Measurements from ENCODE around the gene MALRD1. TPM values are rescaled to one million over a fixed set of nuclear protein-coding genes. Genes with fewer than 3 reads are reported as not detected.

MALRD1 gene
- total RNA-seq, 2 donors from 2014 or later = not detected

DNA sequence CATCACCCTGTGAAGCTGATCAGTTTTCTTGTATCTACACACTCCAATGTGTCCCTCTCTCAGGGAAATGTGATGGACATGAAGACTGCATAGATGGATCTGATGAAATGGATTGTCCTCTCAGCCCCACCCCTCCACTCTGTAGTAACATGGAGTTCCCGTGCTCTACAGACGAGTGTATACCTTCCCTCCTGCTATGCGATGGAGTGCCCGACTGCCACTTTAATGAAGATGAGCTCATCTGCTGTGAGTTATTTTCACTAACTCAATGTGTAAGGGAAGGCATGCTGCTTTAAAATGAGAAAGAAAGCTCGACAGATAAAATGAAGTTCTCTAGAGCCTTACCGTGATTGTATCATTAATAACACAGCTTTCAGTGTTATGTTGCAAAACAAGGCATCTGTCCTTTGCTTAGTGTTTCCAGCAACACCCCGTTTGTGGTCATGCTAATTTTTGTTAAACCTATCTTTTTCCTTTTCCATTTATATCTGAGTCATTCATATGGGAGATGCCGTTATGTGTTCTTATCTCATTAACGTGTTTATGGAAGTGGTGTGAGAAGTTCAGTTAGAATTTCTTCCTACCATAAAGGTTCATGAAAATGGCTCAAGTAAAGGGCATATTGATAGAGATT, 546.7 kb downstream of the MALRD1 start:
- Mint-ChIP-seq H3K27ac (no peak overlapping the region), H3K9me3 (peaks cover 15 to 18% of the 10 kb centered on the region in 2 donors), H3K36me3 (no peaks in the 10 kb centered on the region)
- ATAC-seq (no peak), DNase-seq (ENCODE audit: low spot score in 2 of 2) (no peak)

DNA sequence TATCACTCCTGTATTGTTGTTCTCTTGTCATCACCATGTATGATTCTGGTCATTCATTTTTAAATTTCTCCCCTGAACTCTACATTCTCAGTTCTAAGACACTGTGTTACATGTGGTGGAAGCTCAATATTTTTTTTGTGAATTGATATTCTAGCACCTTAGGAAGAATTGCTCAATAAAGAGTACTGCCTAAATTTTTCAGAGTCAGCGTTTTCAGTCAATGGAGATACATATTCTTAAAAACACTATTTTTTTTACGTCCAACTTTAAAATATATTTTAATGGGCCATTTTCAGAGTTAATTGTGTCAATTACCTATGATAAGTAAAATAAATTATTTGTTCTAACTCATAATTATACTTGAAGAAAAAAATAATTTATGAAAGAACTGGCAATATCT, 557.2 kb downstream of the MALRD1 start:
- ATAC-seq (no peak), DNase-seq (ENCODE audit: low spot score in 2 of 2) (no peak)
- no peak overlapping the region for H3K27ac Mint-ChIP-seq
- H3K9me3 Mint-ChIP-seq = peaks cover 0 to 9% of the 10 kb centered on the region in 2 donors
- H3K36me3 Mint-ChIP-seq = no peaks in the 10 kb centered on the region

DNA sequence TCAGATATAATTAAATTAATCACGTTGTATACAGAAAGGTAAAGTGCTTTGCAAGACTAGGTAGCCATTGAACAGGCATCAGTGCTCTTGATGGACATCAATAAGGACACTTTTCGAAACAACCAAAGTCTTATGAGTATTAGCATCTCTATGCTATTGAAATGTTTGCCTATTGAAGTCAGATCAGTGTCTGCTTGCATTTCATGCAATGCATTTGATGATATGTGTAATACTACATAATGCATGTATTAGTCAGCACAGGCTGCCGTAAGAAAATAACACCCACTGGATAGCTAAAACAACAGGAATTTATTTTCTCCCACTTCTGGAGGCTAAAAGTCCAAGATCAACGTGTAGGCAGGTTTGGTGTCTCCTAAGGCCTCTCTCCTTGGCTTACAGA, 558.4 kb downstream of the MALRD1 start:
- H3K9me3 Mint-ChIP-seq = peaks cover 4 to 14% of the 10 kb centered on the region in 2 donors
- ATAC-seq = no peak
- no peak for DNase-seq (ENCODE audit: low spot score in 2 of 2)
- no peaks in the 10 kb centered on the region for H3K36me3 Mint-ChIP-seq
- no peak overlapping the region for H3K27ac Mint-ChIP-seq

DNA sequence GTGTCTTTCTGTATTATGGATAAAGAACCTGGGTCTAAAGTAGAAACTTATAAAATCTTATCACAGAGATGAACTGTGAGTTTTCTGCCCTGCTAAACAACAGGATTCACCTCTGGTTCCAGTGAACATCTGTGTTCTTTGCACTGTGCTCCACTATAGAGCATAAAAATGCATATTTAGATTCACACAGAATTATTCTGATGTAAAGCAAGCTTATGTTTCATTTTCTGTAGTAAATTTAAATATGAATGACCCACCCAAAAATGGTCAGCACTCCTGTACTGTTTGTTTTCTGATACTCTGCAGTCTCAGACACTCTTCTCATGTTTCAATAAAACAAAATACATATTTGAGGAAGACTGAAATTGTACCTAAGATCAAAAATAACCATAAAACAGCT, 563.2 kb downstream of the MALRD1 start:
- DNase-seq (ENCODE audit: low spot score in 2 of 2) (no peak), ATAC-seq (no peak)
- no peaks in the 10 kb centered on the region for H3K36me3 Mint-ChIP-seq
- peaks cover 4 to 10% of the 10 kb centered on the region in 2 donors for H3K9me3 Mint-ChIP-seq
- H3K27ac Mint-ChIP-seq = no peak overlapping the region

DNA sequence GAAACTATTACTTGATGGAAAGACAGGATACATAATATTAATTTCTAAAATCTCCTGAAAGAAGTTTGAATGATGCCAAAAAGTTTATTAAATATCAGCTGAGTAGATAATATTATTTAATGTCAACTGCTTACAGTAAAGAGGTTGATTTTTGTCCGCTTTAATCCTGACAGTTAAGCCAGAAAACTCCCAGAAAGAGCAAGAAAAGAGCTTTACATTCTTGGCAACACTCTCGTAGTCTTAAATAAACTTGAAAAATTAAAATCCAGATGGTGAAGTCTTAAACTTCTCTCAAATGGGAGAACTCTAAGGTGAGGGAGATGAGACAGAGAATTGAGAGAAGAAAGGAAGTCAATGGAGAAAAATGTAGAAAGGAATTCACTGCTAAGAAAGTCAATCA, 568.4 kb downstream of the MALRD1 start:
- ATAC-seq (no peak), DNase-seq (ENCODE audit: low spot score in 2 of 2) (no peak)
- Mint-ChIP-seq H3K27ac (no peak overlapping the region), H3K9me3 (peaks cover 5 to 12% of the 10 kb centered on the region in 2 donors), H3K36me3 (no peaks in the 10 kb centered on the region)

DNA sequence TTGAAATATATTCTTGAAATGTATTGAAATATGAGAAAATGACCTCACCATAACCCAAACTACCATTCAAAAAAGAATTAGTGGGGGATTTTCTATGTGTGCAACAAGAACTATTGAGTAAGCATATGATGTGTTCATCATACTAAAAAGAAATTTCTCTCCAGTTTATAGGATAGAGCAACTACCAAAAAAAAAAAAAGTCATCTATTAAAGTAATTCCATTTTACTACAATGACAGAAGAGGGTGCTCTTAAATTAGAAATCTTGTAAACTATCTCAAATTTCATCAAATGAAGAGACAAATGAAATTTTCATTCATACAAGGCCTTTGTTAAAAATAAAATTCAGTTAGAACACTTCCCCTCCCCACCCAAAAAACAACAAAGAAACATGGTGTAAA, 572.2 kb downstream of the MALRD1 start:
- no peak overlapping the region for H3K27ac Mint-ChIP-seq
- no peak for ATAC-seq
- DNase-seq (ENCODE audit: low spot score in 2 of 2) = no peak
- H3K9me3 Mint-ChIP-seq = peaks cover 5 to 7% of the 10 kb centered on the region in 2 donors
- H3K36me3 Mint-ChIP-seq = no peaks in the 10 kb centered on the region

DNA sequence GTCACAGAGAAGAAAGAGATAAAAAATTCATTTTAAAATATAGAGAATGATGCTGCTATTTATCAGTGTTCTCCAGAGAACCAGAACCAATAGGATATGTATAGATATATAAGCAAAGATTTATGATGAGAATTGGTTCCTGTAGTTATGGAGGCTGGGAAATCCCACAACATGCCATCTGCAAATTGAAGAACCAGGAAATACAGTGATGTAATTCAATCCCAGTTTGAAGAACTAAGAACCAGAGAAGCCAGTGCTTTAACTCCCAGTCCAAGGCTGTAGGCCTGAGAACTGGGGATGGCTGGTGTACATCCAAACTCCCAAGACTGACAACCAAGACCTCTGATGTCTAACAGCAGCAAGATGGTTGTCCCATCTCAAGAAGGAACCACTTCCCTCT, 574.7 kb downstream of the MALRD1 start:
- Mint-ChIP-seq H3K36me3 (no peaks in the 10 kb centered on the region), H3K27ac (no peak overlapping the region), H3K9me3 (peaks cover 5 to 7% of the 10 kb centered on the region in 2 donors)
- DNase-seq (ENCODE audit: low spot score in 2 of 2) (no peak), ATAC-seq (no peak)

DNA sequence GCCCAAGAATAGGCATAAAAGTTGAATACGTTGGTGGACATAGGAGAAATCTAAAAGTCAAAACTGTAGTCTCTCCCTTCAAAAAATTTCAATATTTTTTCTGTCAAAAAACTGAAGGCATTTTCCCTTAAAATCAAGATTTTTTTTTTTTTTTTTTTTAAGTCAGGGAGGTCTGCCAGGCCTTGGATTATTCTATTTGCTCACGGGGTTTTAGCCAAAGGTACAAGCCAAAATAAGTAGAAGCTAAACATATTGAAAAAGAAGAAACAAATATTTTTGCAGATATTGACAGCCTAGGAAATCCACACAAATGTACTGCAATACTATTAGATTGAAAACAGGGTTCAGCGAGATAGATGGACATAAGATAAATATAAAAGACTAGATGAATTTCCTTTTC, 577.6 kb downstream of the MALRD1 start:
- DNase-seq (ENCODE audit: low spot score in 2 of 2) (no peak), ATAC-seq (no peak)
- no peaks in the 10 kb centered on the region for H3K36me3 Mint-ChIP-seq
- H3K9me3 Mint-ChIP-seq = peaks cover 0 to 4% of the 10 kb centered on the region in 2 donors
- H3K27ac Mint-ChIP-seq = no peak overlapping the region

DNA sequence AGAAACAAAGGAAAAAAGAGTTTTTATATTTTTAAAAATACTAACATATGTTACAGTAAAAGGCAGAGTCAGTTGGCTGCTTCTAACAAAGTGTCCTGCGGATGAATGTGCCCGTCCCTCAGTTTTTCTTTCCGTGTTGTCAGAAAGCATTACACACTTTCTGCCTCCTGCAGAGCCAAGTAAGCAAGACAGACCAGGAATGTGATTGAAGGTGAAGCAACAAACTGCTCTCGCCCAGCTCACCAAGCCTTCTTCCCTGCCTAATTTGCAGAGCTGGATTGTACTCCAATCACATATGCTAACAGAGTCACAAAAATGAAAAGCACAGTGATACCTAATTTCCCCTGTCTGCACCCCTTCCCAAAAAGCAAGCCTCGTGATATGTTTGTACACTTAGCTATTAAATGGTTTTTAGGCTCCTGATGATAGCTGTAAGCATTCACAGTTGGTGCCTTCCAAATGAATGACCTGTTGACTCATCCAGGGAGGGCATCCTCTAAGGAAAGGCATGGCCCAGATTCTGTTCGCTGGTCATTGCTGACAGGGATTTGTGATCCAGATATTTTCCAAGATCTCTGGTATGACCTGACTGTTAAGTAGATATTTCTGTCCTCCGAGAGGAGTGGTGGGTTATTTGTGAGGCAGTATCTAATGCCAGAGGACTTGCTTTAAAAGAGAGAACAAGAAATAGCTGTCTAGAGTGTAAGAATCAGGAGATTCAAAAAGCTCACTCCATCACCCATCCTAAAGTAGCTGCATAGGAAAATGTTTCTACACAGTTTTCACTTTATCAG, 580.4 kb downstream of the MALRD1 start:
- H3K9me3 Mint-ChIP-seq = peaks cover 0 to 4% of the 10 kb centered on the region in 2 donors
- no peaks in the 10 kb centered on the region for H3K36me3 Mint-ChIP-seq
- ATAC-seq = no peak
- no peak overlapping the region for H3K27ac Mint-ChIP-seq
- DNase-seq (ENCODE audit: low spot score in 2 of 2) = no peak

DNA sequence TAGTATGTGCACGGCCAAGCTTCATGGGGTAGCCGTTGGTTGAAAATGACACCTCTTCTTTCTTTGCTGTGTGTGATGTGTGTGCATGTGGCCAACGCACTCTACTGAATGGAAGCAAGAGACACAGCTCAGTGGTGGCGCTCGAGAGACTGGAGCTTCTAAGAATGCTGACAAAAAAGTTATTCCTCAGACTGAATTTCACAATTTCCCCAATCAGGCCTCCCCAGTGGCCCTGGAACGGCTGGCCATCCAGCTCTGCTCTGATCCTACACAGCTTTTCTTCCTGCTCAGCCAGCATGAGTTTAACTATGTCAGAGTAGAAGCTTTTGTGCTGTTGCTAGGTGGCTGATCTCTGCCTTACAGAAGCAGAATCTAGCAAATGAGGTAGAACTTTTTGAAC, 581.0 kb downstream of the MALRD1 start:
- H3K9me3 Mint-ChIP-seq = peaks cover 0 to 4% of the 10 kb centered on the region in 2 donors
- H3K36me3 Mint-ChIP-seq = no peaks in the 10 kb centered on the region
- DNase-seq (ENCODE audit: low spot score in 2 of 2) (no peak), ATAC-seq (no peak)
- no peak overlapping the region for H3K27ac Mint-ChIP-seq

DNA sequence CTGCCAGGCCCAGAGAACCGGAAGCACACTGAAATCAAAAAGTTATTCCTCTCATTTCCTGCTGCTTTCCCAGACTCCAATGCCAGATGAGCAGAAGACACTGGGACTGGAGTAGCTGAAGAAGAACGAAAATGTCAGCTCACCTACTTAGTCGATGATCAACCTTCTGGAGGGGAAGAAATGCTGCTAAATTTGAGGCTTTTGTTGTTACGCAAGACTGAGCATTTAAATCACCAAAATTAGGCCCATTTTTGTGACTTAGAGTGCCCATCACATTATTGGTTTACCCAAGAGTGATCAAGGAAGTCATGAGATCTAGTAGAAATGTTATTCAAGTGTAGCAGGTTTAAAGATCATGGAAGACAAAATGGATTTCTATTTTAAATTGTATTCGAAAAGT, 585.6 kb downstream of the MALRD1 start:
- DNase-seq (ENCODE audit: low spot score in 2 of 2) = no peak
- Mint-ChIP-seq H3K27ac (no peak overlapping the region), H3K9me3 (peaks cover 0 to 8% of the 10 kb centered on the region in 2 donors), H3K36me3 (no peaks in the 10 kb centered on the region)
- no peak for ATAC-seq

DNA sequence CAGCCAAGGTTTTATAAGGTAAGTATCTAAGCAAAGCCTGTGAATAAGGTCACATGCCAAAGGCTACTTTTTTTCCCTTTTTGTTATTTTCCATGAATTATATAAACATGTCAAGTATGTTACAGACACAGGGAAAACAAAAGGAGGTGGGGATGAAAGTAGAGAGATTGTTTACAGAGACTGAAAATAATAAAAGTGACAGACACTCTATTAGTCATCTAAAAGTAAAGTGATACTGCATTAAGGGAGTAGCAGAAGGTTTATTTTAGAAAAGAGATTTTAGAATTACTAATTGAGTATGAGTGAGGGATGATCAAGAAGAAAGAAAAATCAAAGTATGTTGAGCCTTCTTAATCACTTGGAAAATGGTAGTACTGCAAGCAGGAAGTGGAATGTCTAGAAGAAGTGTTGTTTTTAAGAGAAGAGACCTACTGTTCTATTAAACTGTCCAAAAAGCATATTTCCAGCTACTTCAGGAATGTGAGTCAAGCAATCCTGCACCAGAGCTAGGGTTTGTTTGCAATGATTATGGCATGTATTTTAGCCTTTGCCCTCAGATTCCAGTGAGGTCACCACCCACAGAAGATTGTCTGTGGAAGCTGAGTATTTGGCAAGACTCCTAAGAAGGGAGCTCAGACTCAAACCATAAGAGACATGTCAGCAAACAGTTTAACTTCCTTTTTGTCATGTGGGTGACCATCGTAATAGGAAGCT, 589.7 kb downstream of the MALRD1 start:
- Mint-ChIP-seq H3K36me3 (no peaks in the 10 kb centered on the region), H3K27ac (no peak overlapping the region), H3K9me3 (peaks cover 4 to 8% of the 10 kb centered on the region in 2 donors)
- ATAC-seq = no peak
- no peak for DNase-seq (ENCODE audit: low spot score in 2 of 2)

DNA sequence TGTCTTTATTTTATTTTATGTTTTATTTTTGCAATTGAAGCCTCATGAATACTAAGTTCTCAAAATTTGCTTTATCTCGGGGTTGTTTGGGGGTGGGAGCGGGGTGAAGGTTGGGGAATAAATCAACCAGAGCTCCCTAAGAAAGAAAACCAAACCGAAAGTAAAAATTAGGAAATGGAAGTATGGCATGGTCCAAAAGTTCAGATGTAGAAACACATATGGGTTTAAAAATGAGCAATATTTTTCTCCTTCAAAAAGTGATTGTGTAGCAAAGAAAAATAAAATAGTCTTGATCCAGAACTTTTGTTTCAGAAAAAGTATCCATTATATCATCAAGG, 590.3 kb downstream of the MALRD1 start:
- ATAC-seq = no peak

DNA sequence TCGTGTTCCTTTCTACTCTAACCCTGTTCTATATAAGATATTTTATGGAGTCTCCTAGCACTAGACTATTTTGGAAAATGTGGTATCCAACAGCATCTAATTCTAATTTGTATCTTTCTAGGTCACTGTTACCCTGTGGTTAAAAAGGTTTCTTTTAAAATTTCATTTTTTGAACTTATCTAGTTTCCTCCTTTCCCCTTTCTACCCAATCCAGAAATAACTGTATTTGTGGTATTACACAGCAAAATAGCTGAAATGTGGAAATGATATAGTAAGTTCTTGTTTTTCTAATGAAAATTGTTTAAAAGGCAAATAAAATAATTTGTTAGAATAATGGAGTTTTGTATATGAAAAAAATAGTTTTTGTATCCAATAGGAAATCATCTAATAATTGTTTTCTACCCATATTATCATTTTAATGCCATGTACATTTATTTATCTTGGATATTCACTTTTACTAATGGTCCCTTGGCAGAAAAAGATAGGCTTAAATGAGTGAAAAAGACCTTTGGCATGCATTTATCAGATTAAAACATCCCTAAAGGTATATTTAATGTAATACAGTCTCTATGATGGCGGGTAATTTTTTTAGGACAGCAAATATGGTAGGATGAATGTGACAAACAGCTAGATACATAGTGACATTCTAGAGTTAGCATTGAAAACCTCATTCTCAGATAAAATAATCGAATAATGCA, 592.1 kb downstream of the MALRD1 start:
- no peaks in the 10 kb centered on the region for H3K36me3 Mint-ChIP-seq
- H3K9me3 Mint-ChIP-seq = peaks cover 6 to 10% of the 10 kb centered on the region in 2 donors
- ATAC-seq (no peak), DNase-seq (ENCODE audit: low spot score in 2 of 2) (no peak)
- no peak overlapping the region for H3K27ac Mint-ChIP-seq

More for the DNA sequence above, 590.3 kb downstream of the MALRD1 start:
- Mint-ChIP-seq H3K27ac (no peak overlapping the region), H3K9me3 (peaks cover 7 to 11% of the 10 kb centered on the region in 2 donors), H3K36me3 (no peaks in the 10 kb centered on the region)
- DNase-seq (ENCODE audit: low spot score in 2 of 2) = no peak

DNA sequence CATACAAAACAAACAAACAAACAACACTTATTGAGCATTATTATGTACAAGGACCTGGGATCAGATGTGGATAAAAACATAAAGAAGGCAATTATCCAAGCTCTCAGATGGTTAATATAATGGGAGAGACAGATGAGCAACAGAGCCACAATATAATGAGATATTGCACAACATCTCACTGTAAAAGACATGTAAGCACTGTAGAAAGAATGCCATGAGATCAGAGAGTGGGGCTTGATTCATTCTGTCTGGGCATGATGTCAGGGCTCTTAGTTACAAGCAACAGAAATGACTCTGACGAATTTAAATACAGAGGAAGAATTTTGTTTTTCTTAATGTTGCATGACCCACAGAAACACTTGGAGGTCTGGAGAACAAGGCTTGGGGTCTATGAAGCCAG, 602.9 kb downstream of the MALRD1 start:
- H3K9me3 Mint-ChIP-seq = peaks cover 0 to 11% of the 10 kb centered on the region in 2 donors
- ATAC-seq (no peak), DNase-seq (ENCODE audit: low spot score in 2 of 2) (no peak)
- no peaks in the 10 kb centered on the region for H3K36me3 Mint-ChIP-seq
- no peak overlapping the region for H3K27ac Mint-ChIP-seq

DNA sequence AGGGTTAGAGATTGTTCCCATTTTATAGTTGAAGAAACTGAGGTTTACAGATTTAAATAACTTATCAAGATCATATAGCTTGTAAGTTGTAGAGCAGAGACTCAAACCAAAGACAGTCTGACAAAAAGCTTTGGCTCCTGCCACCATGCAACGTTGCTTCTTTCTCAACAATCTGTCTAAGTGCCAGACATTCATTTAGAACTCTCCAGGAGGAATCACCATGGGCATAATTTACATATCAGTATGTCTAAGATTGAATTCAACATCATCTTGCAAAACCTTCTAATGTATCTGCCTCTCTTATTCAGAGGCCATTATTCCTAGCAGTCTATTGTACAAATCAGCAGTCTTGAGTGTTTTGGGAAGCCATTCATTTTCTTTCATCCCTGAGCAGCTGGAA, 604.1 kb downstream of the MALRD1 start:
- DNase-seq (ENCODE audit: low spot score in 2 of 2) = no peak
- no peaks in the 10 kb centered on the region for H3K36me3 Mint-ChIP-seq
- no peak overlapping the region for H3K27ac Mint-ChIP-seq
- ATAC-seq = no peak
- H3K9me3 Mint-ChIP-seq = peaks cover 0 to 10% of the 10 kb centered on the region in 2 donors

DNA sequence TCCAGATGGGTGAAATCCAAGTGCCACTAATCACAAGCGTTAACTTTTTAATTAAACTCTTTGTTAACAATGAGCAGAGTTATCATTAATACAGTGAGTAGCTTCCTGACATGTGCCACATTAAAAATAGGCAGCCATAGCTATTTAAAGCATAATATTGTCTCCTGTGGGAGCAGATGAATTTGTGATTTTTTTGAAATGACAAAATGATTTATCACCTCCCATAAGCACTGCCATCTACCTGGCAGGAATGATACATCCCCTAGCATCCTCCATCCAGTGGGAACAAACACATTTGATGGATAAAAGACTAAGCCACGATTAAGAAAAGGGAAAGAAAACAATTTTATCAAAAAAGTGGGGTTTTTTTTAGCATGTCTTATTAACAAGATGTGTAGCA, 605.3 kb downstream of the MALRD1 start:
- no peak for DNase-seq (ENCODE audit: low spot score in 2 of 2)
- H3K27ac Mint-ChIP-seq = no peak overlapping the region
- no peaks in the 10 kb centered on the region for H3K36me3 Mint-ChIP-seq
- peaks cover 0 to 7% of the 10 kb centered on the region in 2 donors for H3K9me3 Mint-ChIP-seq
- ATAC-seq = no peak
